Retinal pigment epithelial cell (primary cell): ENCODE data around the gene RUNX1.

ENCODE experiments used
- DNase-seq: peaks from one replicate; pipeline ENCODE4 v3.0.0-alpha.2; 2010; ENCODE audit warnings: low read depth
- H3K4me3 ChIP-seq: 2 replicates; pipeline ENCODE4 v1.5.1; 2011; ENCODE audit warnings: mild to moderate bottlenecking, low read length, control low read depth, moderate library complexity
- TF ChIP-seq, protein P1 (sequence below): conservative IDR thresholded peaks from 2 replicates; pipeline ENCODE4 v1.5.1; 2011; ENCODE audit warnings: low read depth, low read length, control low read depth, inconsistent platforms

Gene RUNX1

DNA sequence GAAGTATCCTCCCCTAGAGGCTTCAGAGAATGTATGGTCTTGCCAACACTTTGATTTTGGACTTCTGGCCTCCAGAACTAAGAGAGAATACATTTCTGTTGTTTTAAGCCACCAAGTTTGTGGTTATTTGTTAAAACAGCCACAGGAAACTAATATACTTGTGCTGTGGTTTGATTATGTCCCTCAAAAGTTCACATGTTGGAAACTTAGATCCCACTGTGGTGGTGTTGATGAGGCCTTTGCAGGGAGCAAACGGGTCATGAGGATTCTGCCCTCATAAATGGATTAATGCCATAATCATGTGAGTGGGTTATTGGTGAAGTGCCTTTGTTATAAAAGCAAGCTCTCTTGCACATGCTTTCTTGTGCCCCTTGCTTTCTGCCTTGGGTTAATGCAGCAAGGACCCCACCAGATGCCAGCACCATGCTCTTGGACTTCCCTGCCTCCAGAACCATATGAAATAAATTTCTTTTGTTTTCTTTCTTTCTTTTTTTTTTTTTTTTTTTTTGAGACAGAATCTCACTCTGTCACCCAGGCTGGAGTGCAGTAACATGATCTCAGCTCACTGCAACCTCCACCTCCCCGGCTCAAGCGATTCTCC lies 223.1 kb downstream of the RUNX1 start:
- TF ChIP-seq, protein P1, sequence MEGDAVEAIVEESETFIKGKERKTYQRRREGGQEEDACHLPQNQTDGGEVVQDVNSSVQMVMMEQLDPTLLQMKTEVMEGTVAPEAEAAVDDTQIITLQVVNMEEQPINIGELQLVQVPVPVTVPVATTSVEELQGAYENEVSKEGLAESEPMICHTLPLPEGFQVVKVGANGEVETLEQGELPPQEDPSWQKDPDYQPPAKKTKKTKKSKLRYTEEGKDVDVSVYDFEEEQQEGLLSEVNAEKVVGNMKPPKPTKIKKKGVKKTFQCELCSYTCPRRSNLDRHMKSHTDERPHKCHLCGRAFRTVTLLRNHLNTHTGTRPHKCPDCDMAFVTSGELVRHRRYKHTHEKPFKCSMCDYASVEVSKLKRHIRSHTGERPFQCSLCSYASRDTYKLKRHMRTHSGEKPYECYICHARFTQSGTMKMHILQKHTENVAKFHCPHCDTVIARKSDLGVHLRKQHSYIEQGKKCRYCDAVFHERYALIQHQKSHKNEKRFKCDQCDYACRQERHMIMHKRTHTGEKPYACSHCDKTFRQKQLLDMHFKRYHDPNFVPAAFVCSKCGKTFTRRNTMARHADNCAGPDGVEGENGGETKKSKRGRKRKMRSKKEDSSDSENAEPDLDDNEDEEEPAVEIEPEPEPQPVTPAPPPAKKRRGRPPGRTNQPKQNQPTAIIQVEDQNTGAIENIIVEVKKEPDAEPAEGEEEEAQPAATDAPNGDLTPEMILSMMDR = no peak
- DNase-seq = no peak
- H3K4me3 ChIP-seq = no peak overlapping the region

DNA sequence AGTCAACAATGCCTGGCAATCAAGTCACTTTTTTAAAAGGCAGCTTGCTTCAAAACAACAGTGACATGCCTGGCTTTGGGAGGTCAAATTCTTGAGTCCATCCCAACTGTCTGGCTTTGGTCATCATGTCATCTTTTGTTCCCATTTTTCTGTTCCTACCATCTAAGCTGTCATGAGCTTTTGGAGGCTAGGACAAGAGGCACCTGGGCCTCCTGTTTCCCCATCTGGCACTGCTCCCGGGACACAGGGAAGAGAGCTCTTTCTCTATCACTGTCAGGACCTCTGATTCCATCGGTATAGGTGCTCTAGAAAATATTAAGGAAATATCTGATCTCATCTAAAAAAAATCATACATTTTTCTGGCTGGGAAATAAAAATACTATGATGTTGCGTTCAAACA lies 224.0 kb downstream of the RUNX1 start:
- DNase-seq = no peak
- no peak overlapping the region for H3K4me3 ChIP-seq
- TF ChIP-seq, protein P1 = no peak

DNA sequence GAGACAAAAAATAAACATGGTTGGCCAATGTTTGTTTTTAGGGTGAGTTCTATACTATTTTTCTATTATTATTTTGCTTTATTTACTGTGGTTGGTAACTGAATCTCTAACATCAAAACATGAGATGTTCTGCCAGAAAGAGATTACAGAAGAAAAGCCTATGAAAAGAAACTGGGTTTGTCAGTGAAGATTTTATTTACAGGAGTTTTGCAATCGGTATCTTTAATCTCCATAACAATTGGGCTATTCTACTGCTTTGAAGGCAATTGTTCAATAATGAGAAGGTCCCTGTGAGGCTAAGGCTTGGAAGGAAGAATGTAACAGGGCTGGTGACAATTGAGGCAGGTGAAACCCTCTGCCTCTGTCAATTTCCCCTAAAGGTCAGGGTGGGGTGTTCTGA lies 224.8 kb downstream of the RUNX1 start:
- H3K4me3 ChIP-seq = no peak overlapping the region
- DNase-seq = no peak
- TF ChIP-seq, protein P1 = no peak

DNA sequence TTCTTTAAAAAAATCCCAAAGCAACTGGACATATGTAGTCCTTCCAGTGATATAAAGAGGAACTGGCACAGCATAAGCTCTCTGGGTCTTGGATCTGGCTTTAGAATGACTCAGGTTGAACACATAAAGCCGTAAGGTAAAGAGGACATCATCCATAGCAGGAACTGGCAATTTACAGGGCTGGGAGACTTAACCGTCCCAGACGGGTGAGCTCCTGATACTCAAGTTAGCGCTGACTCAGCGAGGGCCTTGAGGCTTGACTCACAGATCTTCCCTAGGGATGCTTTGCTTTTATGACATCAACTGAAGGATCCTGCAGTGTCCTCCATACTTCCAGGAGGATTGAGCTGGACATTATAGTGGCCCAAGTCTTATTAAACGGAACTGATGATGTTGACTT lies 226.2 kb downstream of the RUNX1 start:
- TF ChIP-seq, protein P1 = no peak
- no peak for DNase-seq

DNA sequence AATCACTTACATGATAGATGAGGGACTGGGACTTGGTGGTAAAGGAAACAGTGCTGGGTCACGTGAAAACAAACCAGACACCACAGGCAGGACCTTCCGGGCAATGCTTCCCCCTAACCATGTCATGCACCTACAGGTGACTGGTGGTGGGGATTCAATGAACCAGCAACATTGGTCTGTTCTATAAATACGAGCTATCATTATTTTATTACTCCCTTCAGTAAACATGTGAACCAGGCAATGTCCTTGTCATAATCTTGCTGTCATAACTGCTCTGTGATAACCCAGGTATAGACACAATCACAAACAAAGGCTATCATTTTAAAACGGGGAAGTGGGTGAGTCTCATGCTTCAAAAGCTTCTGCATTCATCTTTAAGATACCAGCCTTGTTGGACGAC lies 226.9 kb downstream of the RUNX1 start:
- H3K4me3 ChIP-seq = no peak overlapping the region
- TF ChIP-seq, protein P1 = no peak
- DNase-seq = no peak

More for the DNA sequence above, 226.2 kb downstream of the RUNX1 start:
- no peak overlapping the region for H3K4me3 ChIP-seq

DNA sequence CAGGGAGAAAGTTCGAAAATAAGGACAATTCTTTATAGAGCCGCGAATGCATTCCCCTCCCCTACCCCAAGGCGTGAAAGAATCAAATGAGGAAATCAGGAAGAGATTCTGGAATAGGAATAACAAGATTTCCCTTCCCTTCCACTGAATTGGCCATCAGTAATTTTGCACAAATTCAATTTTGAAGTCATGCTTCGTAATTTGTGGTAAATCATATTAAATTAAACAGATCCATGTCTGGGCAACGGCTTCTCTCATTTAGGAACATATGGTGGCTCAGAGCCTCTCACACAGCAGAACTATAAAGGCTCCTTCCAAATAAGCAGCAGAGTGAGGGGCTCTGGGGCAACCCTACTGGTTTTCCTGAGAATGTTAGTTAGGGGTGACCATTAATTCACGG lies 227.4 kb downstream of the RUNX1 start:
- TF ChIP-seq, protein P1 = no peak
- no peak for DNase-seq
- H3K4me3 ChIP-seq = no peak overlapping the region

DNA sequence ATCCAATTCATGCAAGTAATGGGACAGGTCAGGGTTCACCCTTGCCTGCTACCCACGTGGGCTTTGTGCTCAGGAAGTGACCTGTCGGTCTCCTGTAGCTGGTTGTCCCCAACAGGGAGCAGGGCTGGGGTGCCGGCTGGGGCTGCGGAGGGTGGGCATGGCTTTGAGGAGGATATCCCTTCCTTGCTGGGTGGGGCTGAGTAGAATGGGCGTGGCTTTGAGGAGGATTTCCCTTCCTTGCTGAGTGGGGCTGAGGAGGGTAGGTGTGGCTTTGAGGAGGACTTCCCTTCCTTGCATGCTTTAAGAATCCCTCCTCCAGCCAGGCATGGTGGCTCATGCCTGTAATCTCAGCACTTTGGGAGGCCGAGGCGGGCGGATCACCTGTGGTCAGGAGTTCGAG lies 229.1 kb downstream of the RUNX1 start:
- DNase-seq = no peak
- TF ChIP-seq, protein P1 = no peak
- H3K4me3 ChIP-seq = no peak overlapping the region
